PC-9 (cell line): ENCODE results near the gene AIG1.

Experiments used
- EZH2 ChIP-seq: fragments of 200-600 bp; sonication (generic); IDR thresholded peaks from 2 replicates; pipeline ENCODE4 v1.8.0; 2017; ENCODE audit warnings: antibody characterized with exemption, low read depth
- TF ChIP-seq, protein P1 (sequence below): fragments of 200-600 bp; sonication (generic); conservative IDR thresholded peaks from 2 replicates; pipeline ENCODE4 v1.6.1; 2017; ENCODE audit warnings: mixed run types, antibody characterized with exemption, mild to moderate bottlenecking, moderate library complexity

DNA sequence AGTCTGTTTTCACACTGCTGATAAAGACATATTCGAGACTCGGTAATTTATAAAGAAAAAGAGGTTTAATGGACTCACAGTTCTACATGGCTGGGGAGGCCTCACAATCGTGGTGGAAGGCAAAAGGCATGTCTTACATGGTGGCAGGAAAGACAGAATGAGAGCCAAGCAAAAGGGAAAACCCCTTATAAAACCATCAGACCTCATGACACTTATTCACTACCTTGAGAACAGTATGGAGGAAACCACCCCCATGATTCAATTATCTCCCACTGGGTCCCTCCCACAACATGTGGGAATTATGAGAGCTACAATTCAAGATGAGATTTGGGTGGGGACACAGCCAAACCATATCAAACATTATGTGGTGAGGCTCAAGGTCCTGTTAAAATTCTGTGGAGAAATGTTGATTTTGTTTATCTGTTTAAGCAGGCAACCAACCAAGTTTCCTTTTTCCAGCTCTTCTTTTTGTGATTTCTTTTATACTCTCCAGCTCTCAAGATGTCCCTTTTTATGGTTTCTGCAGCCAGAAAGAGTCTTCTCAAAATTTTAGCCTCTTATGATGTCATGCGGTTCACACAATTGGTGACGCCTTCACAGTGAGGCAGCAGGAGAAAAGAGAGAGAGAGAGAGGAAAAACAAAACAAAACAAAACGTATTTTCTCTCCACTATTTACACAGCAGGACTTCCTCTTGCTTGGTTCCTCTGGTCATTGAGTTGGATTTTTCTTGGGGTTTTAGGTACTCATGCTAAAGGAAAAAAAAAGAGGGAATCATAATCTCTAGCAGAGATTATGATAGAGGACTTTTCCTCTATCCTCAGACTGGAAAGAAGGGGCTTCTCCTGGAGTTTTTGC, 18.0 kb downstream of the AIG1 start:
- TF ChIP-seq, protein P1, sequence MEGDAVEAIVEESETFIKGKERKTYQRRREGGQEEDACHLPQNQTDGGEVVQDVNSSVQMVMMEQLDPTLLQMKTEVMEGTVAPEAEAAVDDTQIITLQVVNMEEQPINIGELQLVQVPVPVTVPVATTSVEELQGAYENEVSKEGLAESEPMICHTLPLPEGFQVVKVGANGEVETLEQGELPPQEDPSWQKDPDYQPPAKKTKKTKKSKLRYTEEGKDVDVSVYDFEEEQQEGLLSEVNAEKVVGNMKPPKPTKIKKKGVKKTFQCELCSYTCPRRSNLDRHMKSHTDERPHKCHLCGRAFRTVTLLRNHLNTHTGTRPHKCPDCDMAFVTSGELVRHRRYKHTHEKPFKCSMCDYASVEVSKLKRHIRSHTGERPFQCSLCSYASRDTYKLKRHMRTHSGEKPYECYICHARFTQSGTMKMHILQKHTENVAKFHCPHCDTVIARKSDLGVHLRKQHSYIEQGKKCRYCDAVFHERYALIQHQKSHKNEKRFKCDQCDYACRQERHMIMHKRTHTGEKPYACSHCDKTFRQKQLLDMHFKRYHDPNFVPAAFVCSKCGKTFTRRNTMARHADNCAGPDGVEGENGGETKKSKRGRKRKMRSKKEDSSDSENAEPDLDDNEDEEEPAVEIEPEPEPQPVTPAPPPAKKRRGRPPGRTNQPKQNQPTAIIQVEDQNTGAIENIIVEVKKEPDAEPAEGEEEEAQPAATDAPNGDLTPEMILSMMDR = no peak
- no peak for TF ChIP-seq EZH2
